Neutrophil (primary cell): ENCODE measurements around the gene TPT1.
A peak's percentile ranks its signal among the peaks of the same experiment; 100 is the strongest.

Experiments
- H3K27ac ChIP-seq: fragments of 200-600 bp; sonication (generic); 2 replicates; pipeline ENCODE4 v1.5.1; 2016; ENCODE audit warnings: mild to moderate bottlenecking, moderate library complexity
- H3K27me3 ChIP-seq: fragments of 200-600 bp; sonication (generic); 2 replicates; pipeline ENCODE4 v1.6.0; 2016; ENCODE audit warnings: mild to moderate bottlenecking
- H3K36me3 ChIP-seq: fragments of 200-600 bp; sonication (generic); 2 replicates; pipeline ENCODE4 v1.5.1; 2017
- H3K4me1 ChIP-seq, 2 experiments: fragments of 200-600 bp in 1 of 2; sonication (generic) in 1 of 2; 1 replicate in 1 of 2; 2 replicates in 1 of 2; pipeline versions ENCODE4 v1.5.1 to v1.6.1; 2013 to 2016; ENCODE audit warnings: low read depth in 1 of 2, low read length in 1 of 2, mild to moderate bottlenecking in 1 of 2, moderate library complexity in 1 of 2; ENCODE audit not compliant: control insufficient read depth in 1 of 2, insufficient read depth in 1 of 2
- H3K4me3 ChIP-seq, 2 experiments: fragments of 200-600 bp in 1 of 2; sonication (generic) in 1 of 2; 1 replicate in 1 of 2; 2 replicates in 1 of 2; pipeline ENCODE4 v1.5.1; 2013 to 2016; ENCODE audit warnings: low read depth in 1 of 2, low read length in 1 of 2, mild to moderate bottlenecking in 1 of 2, moderate library complexity in 1 of 2
- H3K9me3 ChIP-seq: fragments of 200-600 bp; sonication (generic); 2 replicates; pipeline ENCODE4 v1.5.1; 2016
- TF ChIP-seq, protein P1 (sequence below): fragments of 200-600 bp; sonication (generic); IDR thresholded peaks from 2 replicates; pipeline ENCODE4 v1.5.1; 2016; ENCODE audit warnings: antibody characterized with exemption

TPT1 gene

DNA sequence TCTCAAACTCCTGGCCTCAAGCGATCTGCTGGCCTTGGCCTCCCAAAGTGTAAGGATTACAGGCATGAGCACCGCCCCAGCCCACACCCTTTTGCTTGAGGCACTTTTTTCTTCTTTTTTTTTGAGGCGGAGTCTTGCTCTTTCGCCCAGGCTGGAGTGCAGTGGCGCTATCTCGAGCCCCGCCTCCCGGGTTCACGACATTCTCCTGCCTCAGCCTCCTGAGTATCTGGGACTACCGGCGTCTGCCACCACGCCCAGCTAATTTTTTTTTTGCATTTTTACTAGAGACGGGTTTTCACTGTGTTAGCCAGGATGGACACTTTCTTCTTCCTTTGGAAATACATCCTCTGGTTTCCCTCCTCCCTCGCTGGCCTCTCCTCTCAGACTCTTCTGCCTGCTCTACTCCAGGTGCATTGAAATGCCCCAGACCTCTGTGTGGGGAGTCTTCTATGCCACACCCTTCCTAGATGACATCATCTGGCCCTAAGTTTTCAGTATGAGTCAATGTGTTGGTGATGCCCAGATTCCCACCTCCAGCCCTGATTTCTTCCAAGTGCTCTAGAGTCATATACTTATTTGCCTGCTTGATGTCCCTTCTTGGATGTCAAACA, 20.7 kb upstream of the TPT1 start:
- TF ChIP-seq, protein P1, sequence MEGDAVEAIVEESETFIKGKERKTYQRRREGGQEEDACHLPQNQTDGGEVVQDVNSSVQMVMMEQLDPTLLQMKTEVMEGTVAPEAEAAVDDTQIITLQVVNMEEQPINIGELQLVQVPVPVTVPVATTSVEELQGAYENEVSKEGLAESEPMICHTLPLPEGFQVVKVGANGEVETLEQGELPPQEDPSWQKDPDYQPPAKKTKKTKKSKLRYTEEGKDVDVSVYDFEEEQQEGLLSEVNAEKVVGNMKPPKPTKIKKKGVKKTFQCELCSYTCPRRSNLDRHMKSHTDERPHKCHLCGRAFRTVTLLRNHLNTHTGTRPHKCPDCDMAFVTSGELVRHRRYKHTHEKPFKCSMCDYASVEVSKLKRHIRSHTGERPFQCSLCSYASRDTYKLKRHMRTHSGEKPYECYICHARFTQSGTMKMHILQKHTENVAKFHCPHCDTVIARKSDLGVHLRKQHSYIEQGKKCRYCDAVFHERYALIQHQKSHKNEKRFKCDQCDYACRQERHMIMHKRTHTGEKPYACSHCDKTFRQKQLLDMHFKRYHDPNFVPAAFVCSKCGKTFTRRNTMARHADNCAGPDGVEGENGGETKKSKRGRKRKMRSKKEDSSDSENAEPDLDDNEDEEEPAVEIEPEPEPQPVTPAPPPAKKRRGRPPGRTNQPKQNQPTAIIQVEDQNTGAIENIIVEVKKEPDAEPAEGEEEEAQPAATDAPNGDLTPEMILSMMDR: no peak
- Histone ChIP-seq H3K27ac (no peak overlapping the region), H3K27me3 (no peaks in the 10 kb centered on the region), H3K36me3 (peaks cover 12% of the 10 kb centered on the region), H3K4me3 (no peak overlapping the region), H3K4me1 (peaks cover 8% of the 10 kb centered on the region in 2 experiments), H3K9me3 (no peaks in the 10 kb centered on the region)

DNA sequence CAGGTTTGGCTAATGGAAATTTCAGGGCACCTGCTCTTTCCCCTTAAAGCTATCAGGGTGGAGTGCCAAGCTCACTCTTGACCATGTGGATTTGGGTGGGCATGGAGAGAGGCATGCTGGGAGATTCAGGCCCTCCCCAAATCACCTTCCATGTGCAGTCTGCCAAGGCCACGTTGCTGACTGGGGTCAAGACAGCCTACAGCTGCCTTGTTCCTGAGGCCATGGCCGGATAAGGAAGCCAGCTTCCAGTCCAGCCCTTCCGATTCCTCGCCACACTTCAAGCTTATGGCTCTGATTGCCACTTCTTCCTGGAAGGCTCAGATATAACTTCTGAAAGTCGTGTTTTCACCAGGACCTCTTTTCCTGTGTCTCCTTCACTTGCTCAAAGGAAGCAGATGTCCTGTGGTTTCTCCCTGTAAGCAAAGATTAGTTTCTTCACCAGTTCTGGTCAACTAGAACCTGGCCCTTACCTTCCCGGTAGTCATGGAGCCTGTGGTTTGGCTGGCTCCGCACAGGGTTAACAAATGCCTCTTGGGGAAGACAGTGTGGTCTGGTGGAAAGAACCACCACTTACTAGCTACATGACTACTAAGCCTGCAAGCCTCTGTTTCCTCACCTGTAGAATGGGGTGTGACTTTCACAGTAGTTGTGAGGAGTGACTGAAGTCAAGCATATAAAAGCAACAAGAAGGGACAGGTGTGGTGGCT, 16.1 kb upstream of the TPT1 start:
- Histone ChIP-seq H3K36me3 (peaks cover 37% of the 10 kb centered on the region), H3K27me3 (no peaks in the 10 kb centered on the region), H3K27ac (peak overlapping the region; percentile 45), H3K4me3 (no peak overlapping the region), H3K4me1 (peaks cover 8% of the 10 kb centered on the region in 2 experiments), H3K9me3 (no peaks in the 10 kb centered on the region)
- TF ChIP-seq, protein P1: no peak

DNA sequence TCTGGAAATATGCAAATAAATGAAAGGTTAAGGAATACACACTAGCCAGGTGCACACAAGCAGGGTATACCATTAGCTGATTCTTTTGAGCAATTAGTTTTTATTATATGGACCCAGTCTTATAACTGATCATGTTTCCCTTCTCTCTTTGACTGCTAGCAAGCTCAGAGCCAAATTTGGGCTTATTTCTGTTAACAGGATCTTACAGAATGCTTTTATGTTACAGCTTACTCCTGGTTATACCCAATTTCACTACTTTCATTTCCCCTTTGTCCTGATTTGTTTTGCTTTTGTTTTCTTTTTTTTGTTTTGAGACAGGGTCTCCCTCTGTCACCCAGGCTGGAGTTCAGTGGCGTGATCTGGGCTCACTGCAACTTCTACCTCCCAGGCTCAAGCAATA, 12.9 kb upstream of the TPT1 start:
- TF ChIP-seq, protein P1: no peak
- H3K9me3 ChIP-seq: no peaks in the 10 kb centered on the region
- H3K36me3 ChIP-seq: peaks cover 47% of the 10 kb centered on the region
- no peak overlapping the region for H3K4me3 ChIP-seq
- H3K27me3 ChIP-seq: no peaks in the 10 kb centered on the region
- H3K4me1 ChIP-seq: peaks cover 8 to 16% of the 10 kb centered on the region in 2 experiments
- no peak overlapping the region for H3K27ac ChIP-seq

DNA sequence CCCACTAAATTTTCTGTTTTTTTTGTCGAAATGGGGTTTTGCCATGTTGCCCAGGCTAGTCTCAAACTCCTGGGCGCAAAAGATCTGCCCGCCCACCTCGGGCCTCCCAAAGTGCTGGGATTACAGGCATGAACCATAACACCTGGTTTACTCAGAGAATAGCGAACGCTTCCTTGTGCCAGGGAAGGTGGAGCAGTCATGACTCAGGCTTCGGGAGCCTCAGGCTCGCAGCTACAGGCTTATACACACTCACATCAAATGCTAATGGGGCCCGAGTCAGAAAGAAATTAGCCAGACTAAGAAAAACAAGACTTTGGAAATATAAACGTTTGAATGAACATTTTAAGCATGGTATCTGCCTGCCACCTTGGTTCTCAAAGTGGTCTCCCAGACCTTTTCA, 11.0 kb upstream of the TPT1 start:
- Histone ChIP-seq H3K27ac (no peak overlapping the region), H3K36me3 (peaks cover 60% of the 10 kb centered on the region), H3K9me3 (no peaks in the 10 kb centered on the region), H3K4me1 (peaks cover 3 to 10% of the 10 kb centered on the region in 2 experiments), H3K4me3 (no peak overlapping the region), H3K27me3 (no peaks in the 10 kb centered on the region)
- TF ChIP-seq, protein P1: no peak

DNA sequence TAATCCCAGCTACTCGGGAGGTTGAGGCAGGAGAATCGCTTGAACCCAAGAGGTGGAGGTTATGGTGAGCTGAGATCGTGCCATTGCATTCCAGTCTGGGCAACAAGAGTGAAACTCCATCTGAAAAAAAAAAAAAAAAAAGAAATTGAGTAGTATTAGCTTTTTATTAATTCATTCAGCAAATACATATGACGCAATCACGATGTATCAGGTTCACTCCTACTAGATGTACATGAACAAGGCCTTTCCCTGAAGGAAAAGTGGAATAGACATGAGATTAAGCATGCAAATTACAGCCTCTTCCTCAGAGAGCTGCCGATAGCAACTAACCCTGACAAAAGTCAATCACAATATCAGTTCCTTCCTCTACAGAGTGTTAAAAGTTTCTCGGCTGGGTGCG, 9.2 kb upstream of the TPT1 start:
- H3K4me1 ChIP-seq: peaks cover 0 to 7% of the 10 kb centered on the region in 2 experiments
- TF ChIP-seq, protein P1: no peak
- peaks cover 57% of the 10 kb centered on the region for H3K36me3 ChIP-seq
- H3K27ac ChIP-seq: no peak overlapping the region
- H3K27me3 ChIP-seq: no peaks in the 10 kb centered on the region
- no peaks in the 10 kb centered on the region for H3K9me3 ChIP-seq
- H3K4me3 ChIP-seq: no peak overlapping the region
